HG02884 (cell line): ENCODE data around the gene OXSR1.
"Not testable (repeated sequence)": the region's sequence is repeated elsewhere in the genome, so short reads cannot be mapped to it uniquely, and the experiment has no call there.

Source experiments
- ATAC-seq: cut with Tn5 transposase; IDR thresholded peaks from one replicate; pipeline ENCODE4 v1.9.1; 2021; ENCODE audit warnings: mild to moderate bottlenecking, moderate library complexity; ENCODE audit not compliant: unreplicated experiment

The OXSR1 gene

DNA sequence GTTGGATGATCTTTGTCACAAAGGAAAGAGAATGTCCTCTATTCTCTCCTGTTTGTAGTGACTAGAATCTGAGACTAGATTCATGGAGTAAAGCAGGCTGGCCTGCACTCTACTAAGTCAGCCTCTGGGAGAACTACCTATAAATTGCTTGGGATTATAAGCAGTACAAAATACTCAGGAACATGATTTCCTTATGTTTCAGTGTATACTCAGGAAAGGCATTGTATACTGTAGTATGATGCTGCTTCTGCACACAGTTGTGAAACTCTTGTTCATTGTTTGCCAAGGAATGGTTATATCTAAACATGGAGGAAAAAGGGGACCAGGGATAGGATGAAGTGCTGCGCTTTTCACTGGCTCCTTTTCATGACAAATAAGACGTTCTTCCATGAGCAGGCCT lies 49.2 kb downstream of the OXSR1 start:
- ATAC-seq: no peak

DNA sequence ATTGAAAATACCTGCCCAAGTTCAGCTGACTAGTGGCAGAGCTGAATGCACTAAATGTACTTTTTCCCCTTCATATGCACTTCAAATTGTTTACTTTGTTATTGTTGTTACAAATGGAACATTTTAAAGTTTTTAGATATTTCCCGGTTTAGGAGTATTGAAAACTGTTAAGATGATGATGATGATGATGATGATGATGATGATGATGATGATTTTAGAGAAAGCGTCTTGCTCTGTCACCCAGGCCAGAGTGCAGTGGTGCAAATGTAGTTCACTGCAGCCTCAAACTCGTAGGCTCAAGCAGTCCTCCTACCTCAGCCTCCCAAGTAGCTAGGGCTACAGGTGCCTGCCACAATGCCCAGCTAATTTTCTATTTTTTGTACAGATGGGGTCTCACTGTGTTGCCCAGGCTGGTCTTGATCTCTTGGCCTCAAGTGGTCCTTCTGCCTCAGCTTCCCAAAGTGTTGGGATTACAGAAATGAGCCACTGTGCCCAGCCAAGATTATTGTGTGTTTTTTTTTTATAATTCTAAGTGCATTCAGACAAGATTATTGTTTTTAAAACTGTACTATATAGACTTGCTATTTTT lies 54.4 kb downstream of the OXSR1 start:
- ATAC-seq: no peak

DNA sequence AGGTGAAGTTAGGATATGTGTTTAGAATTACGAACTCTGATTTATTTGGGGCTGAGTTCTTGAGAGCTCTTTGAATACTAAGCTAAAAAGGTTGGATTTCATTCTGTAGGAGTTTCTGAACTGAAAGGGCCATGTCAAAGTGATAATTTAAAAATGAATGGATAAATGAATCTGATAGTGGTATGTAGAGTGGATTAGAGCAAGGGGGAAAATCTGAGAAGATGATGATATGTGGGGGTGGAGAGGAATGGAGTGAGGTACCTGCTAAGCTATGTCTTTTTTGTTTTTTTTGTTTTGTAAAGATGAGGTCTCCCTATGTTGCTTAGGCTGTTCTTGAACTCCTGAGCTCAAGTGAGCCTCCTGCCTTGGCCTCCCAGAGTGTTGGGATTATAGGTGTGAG lies 55.7 kb downstream of the OXSR1 start:
- ATAC-seq: no peak

DNA sequence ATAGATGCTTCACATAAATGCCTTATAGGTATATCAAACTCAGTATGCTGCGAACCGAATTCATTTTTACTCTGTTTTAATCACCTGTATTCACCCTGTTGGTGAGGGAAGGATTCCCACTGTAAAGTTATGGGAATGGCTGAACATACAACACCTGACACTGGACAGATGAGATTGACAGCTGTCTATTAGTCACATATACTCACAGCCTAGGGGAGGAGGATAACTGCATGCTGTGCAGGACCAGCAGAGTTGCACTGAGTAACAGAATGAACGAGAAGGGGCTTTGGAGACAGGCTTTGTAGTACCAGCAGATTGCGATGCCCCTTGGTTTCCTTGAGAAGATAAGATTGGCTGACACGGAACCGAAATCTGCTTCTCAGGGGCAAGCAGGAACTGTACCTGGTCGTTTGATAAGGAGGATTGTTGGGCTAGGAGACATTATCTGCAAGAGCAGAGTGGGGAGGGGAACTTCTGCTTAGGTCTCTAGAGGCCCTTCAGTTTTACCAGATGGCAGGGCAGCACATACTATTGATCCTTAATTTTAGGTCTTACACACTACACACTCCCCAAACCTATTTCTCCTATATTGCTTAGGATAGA lies 56.8 kb downstream of the OXSR1 start:
- no peak for ATAC-seq

DNA sequence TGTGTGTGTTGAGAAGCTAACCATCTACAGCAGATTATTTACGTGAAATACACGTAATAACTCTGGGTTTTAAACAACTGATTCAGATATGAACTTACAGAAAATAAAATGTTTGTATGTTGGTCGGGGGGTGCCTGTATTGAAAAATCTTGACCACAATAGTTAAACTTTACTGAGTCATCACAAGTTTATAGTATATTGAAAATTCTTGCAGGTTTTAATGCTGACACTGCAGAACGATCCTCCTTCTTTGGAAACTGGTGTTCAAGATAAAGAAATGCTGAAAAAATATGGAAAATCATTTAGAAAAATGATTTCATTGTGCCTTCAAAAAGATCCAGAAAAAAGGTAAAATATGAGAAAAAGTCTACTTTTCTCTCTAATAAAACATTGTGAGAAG lies 59.0 kb downstream of the OXSR1 start:
- ATAC-seq: no peak

DNA sequence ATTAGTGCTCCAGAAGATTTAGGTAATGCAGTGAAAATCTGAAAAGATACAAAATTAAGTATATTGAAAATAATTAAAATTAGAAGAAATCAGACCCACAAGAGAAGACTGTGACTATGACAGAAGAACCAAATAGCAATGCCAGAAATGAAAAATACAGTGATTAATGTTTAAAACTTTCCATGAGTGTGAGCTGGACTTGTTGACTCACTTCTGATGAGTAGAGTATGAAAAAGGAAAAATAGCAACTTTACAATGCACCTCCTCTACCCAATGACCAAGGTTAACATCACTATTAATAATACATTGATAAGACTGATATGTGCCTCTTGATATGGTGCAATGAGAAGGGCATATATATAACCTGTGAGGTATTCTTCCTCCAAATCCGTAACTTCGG lies 60.9 kb downstream of the OXSR1 start:
- no peak for ATAC-seq

DNA sequence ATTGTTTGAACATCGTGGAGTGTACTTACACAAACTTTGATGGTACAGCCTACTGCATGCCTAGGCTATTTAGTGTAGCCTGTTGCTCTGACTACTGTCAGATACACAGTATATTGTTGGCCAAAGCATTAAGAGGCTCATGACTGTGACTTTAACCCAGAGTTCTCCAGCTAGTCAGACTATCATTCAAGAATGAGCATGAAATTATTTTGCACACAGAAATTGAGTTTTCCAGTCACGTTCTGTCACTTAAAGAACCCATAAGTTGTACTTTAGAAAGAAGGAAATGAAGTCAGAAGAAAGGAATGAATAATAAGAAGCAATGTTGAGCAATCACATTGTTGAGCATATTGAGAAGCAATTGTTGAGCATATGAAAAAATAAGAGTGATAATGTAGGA lies 62.7 kb downstream of the OXSR1 start:
- ATAC-seq: no peak

DNA sequence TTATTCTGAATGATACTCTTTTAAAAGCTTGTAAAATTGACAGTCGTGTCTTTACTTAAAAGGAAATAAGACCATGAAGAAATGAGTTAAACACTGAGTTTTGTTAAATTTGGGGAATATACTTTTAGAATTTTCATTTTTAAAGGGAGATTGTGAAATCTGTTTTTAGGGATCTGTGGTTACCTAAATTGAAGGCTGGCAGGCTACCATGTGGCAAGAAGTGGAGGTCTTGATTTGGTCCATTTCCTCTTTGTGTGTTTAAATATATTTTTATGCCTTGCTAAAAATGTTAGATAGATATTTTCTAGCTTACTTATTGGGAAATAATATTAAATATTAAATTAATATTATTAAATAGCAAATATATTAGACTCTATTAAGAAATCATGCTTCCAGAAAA lies 63.7 kb downstream of the OXSR1 start:
- ATAC-seq: no peak

DNA sequence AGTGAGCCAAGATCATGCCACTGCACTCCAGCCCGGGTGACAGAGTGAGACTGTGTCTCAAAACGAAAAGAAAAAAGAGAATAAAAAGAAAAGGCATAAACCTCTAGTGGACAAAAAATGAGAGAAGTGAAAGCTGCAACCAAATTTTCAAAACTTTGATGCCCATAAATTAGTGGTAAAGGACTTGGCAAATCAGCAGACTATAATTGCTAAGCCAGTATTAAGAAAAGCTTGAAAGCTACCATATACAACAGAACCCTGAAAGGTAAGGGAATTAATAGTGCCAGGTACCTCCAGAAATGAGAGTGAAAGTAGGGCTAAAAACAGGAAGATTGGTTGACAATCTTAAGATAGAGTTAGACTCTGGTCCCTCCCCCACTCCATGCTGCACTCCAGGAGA lies 67.4 kb downstream of the OXSR1 start:
- ATAC-seq: no peak

DNA sequence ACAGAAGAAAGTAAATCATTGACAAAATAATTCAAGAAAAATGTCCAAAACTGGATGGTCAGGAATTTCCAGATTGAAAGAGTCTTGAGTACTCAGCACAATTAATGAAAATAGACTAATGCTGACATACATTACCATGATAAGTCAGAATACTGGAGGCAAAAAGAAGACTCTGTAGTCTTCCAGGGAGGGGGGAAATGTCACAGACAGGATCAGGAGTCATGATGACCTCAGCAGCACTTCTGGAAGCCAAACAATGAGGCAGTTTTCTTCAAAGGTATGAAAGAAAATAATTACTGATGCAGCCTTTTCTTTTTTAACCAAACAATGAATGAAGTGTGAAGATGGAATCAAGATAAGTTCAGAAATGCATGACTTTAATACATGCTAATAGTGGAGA lies 70.1 kb downstream of the OXSR1 start:
- no peak for ATAC-seq

DNA sequence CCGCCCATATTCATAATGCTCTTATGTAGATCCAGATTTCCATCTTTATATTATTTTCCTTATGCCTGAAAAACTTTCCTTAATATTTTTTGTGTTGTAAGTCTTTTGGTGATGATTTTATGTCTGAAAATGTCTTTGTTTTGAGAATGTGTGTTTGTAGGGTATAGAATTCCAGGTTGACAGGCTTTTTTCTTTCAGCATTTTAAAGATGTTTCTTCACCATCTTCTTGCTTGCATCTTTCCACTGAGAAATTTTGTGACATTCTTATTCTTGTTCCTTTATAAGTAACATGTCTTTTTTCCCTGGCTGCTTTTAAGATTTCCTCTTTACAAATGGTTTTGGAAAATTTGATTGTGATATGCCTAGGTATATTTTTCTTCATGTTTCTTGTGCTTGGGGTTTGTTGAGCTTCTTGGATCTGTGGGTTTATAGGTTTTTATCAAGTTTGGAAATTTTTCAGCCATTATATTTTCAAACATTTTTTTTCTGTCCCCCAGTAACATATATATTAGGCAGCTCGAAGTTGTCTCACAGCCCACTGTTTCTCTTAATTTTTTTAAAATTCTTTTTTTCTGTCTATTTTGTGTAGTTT lies 73.2 kb downstream of the OXSR1 start:
- no peak for ATAC-seq

DNA sequence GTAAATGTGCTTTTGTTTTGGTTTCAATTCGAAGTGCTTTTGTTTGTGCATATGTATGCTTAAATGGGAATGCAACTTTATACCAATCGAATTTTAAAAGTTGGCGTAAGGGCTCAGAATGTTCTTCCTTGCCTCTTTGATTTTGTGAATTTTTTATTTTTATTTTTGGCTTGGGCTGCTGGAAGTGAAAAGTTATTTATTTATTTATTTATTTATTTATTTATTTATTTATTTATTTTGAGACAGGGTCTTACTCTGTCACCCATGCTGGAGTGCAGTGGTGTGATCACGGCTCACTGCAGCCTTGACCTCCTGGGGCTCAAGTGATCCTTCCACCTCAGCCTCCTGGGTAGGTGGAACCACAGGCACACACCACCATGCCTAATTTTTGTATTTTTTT lies 77.5 kb downstream of the OXSR1 start:
- not testable (repeated sequence) for ATAC-seq

DNA sequence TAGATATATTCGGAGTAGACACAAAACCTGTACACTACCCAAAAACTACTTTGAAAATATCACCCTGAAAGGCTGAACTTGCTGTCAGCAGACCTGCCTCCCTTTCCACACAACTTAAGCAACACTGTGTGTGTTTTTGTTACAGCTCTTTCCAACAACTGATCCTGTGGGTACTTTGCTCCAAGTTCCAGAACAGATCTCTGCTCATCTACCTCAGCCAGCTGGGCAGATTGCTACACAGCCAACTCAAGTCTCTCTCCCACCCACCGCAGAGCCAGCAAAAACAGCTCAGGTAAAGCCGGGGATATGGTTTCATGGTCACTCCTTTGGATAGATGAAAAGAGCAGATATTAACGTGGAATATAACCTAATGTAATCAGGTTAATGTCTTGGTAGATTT lies 80.6 kb downstream of the OXSR1 start:
- ATAC-seq: no peak

DNA sequence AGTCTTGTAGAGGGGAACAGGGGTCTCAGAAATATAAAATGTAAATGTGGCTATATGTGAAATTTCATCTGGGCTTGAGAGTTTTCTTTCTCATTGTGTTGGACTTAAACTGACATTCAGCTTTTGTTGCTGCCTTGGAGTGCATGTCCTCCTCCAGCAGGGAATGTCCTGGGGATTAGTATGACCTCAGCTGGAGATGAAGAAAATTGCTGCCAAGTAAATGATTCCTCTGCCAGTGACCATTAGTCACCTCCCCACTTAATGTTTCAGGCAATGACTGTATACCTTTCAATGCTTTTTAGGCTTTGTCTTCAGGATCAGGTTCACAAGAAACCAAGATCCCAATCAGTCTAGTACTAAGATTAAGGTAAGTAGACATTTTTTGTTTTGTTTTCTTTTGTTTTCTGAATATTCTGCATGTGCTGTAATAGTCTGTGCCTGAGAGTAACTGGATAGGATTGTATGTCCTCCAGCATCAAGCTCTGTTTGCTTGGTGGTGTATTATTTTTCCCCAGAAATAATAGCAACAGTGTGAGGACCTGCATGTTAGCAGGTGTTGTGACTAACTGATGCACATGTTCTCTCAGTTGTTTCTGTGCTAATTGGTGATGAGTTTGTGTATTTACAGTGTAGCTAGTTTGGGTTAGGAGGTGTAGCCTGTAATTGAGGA lies 82.2 kb downstream of the OXSR1 start:
- ATAC-seq: no peak

DNA sequence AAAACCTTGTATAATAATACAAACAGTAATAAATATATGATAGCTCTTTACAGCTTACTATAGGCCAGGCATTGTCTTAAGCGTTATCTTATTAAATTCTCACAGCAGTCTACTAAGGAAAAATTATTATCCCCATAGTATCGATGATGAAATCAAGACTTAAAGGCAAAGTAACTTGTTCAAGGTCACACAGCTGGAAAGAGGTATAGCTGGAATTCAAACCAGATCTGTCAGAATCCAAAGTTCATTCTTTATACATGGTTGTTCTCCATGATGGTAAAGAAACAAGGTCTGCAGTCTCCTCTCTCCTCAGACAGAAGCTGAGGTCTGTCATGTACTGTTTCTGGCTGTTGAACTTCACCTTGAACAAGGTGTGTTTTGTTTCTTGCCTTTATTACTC lies 84.9 kb downstream of the OXSR1 start:
- ATAC-seq: no peak

DNA sequence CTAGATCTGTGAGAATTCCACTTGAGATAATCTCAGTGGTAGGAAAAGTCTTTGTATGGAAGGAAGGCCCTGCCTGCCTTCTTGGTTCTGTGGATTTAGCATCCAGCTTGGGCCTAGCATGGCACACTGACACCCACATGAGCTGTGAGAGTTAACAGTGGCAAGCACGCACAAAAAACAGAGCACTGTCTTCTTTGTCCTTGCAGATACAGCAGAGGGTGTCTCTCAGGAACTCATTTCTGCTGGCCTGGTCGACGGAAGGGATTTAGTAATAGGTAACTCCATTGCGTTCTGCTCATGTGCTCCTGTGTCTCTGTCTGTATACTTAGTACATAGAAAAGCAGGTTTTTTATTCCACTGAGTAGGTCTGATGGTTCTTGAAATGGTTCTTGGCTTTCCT lies 85.9 kb downstream of the OXSR1 start:
- no peak for ATAC-seq

DNA sequence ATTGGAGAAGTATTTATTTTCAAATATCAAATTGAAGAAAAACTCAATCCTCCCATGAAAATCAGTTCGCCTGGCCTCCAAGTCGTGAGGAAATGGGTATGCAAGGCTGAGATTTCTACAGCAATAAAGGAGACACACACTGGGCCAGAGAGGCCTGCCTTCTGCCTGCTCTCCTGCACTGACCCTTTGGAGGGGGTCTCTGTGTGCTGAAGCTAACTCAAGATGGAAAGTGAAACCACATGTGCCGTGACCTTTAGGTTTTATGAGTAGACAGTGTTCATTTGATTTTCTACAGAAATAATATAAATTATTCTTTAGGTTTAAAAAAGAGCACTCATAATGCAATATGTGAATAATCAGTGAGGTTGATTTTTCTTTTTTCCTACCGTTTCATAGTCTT lies 88.4 kb downstream of the OXSR1 start:
- ATAC-seq: no peak

DNA sequence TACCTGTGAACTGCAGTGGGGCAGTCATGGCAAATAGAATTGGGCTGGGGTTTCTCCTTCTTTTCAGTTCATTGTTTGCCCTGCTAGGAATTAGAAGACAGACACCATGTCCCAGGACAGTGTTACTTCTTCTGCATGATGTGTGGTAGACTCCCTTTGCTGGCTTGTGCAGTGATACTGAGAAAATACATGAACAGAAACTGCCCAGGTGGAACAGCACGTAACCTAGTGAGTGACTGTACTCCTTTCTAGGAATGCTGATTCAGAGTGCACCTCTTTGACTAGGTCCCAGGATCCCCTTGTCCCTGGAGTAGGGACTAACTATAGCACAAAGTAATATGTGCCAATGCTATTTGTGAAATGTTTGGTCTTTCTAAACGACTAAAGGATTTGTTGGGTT lies 89.5 kb downstream of the OXSR1 start:
- ATAC-seq: no peak

DNA sequence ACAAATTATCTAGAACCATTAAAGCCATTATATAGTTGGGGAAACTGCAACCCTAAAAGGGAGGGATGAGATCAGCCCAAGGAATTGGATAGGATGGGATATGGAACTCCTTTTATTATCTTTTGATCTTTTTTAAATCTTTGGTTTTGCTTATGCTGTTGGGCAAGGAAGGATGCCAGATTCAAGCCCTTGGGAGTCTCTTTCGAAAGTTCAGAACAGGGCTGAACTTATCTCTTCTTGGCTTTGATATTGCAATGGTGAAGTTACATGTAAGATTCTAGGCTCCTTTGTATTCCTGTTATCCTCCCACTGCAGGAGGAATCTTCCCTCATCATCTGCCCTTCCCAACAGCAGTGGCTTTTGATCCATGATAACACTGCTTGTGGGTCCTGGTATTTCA lies 90.3 kb downstream of the OXSR1 start:
- ATAC-seq: no peak

DNA sequence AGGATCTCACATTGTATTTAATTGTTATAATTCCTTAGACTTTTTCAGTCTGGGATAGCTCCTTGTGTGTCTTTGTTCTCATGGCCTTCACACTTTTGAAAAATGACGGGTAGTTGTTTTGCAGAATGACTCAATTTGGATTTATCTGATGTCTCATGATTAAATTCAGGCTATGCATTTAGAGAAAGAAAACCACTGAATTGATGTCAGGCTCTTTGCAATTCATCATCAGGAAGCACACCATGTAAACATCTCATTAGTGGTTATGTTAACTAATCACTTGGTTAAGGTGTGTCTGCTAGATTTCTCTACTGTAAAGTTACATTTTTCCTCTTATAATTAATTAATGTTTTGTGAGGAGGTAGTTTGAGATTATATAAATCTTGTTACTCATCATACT lies 92.2 kb downstream of the OXSR1 start:
- no peak for ATAC-seq

DNA sequence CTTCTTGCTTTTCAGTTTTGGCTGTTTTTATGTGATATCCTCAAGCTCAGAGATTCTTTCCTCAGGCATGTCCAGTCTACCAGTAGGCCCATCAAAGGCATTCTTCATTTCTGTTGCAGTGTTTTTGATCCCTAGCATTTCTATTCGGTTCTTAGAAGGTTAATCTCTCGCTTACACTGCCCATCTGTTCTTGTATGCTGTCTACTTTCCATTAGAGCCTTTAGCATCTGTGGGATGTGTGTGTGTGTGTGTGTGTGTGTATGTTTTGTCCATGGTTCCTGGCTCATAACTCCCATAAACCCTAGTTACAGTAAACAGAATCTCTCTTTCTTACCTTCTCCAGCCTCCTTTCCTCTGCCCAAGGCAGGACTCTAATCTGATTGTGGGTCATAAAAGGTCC lies 95.1 kb downstream of the OXSR1 start:
- no peak for ATAC-seq

DNA sequence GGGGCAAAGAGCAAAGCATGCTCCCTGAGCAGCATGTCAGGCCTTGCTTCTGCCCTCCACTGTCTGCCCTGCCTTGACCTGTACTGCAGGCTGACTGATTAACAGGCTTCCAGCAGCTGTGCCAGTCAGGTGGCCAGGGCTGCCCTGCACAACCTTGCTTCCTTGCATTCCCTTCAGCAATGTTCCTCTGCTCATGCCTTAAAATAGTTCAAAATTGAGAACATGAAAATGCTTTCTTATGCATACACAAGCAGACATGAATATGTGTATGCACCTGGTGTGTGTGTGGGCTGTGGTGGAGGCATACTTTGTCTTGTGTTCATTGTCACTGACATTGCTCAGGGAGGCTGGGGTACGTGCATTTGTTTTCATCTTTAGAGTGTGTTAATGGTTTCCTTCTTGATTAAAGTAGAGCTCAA lies 99.0 kb downstream of the OXSR1 start:
- ATAC-seq: no peak
